Adrenal gland (tissue), 5 donors: ENCODE data around the gene SULT4A1.

Experiments
- POLR2A ChIP-seq, 2 donors: fragments of 450-650 bp; IDR thresholded peaks; one replicate each; pipeline ENCODE4 v1.6.1; 2017; ENCODE audit warnings: antibody characterized with exemption in 2 of 2, mild to moderate bottlenecking in 2 of 2, moderate library complexity in 1 of 2
- TF ChIP-seq, protein P1 (sequence below), 6 experiments: fragments of 450-650 bp in 4 of 6; fragments of 200-600 bp in 2 of 6; sonication (generic) in 1 of 6; IDR thresholded peaks; 1 replicate in 5 of 6; 2 replicates in 1 of 6; pipeline versions ENCODE4 v1.5.1 to v1.8.0; 2016 to 2021; ENCODE audit warnings: antibody characterized with exemption in 6 of 6, mild to moderate bottlenecking in 2 of 6, moderate library complexity in 1 of 6
- donor health status: DM: no; HTN: no; CAD: no.

DNA sequence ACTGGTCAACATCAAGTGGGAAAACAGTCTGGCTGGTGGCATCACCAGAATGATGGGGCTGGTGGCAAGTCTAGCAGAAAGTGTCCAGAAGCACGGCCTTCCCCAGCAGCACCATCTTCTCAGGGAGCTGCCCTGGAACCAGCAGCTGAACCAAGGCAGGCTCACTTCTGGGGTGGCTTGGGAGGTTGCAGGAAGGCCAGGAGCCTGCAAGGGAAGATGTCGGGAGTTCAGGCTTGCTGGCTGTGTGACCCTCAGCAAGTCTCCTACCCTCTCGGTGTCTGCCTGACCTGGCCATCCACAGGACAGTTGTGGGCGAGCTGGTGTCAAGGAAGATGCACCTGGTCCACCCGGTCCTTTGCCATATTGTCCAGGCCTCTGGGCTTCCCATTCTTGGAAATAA, 31.8 kb upstream of the SULT4A1 start:
- TF ChIP-seq, protein P1, sequence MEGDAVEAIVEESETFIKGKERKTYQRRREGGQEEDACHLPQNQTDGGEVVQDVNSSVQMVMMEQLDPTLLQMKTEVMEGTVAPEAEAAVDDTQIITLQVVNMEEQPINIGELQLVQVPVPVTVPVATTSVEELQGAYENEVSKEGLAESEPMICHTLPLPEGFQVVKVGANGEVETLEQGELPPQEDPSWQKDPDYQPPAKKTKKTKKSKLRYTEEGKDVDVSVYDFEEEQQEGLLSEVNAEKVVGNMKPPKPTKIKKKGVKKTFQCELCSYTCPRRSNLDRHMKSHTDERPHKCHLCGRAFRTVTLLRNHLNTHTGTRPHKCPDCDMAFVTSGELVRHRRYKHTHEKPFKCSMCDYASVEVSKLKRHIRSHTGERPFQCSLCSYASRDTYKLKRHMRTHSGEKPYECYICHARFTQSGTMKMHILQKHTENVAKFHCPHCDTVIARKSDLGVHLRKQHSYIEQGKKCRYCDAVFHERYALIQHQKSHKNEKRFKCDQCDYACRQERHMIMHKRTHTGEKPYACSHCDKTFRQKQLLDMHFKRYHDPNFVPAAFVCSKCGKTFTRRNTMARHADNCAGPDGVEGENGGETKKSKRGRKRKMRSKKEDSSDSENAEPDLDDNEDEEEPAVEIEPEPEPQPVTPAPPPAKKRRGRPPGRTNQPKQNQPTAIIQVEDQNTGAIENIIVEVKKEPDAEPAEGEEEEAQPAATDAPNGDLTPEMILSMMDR (IDR thresholded peaks at IDR 0.05): no peak
- TF ChIP-seq POLR2A (IDR thresholded peaks at IDR 0.05): no peak
